ACC112 (cell line): ENCODE data around the gene MBNL3.

Experiments
- H2AFZ ChIP-seq: fragments of 200-600 bp; sonication (generic); one replicate; pipeline ENCODE4 v1.6.0; 2017; ENCODE audit warnings: antibody characterized with exemption, low read length; ENCODE audit not compliant: unreplicated experiment
- H3K27ac ChIP-seq: fragments of 200-600 bp; sonication (generic); 2 replicates; pipeline ENCODE4 v1.5.1; 2014; ENCODE audit warnings: low read depth, mild to moderate bottlenecking, antibody characterized with exemption, low read length, moderate library complexity
- H3K27me3 ChIP-seq: fragments of 200-600 bp; sonication (generic); 2 replicates; pipeline ENCODE4 v1.6.1; 2014; ENCODE audit warnings: mild to moderate bottlenecking, antibody characterized with exemption, low read length, moderate library complexity, mixed read lengths; ENCODE audit not compliant: insufficient read depth
- H3K36me3 ChIP-seq: fragments of 200-600 bp; sonication (generic); 2 replicates; pipeline ENCODE4 v1.6.1; 2016; ENCODE audit warnings: mild to moderate bottlenecking, antibody characterized with exemption, low read length, moderate library complexity, mixed read lengths; ENCODE audit not compliant: insufficient read depth
- H3K4me1 ChIP-seq: fragments of 200-600 bp; sonication (generic); one replicate; pipeline ENCODE4 v1.6.1; 2016; ENCODE audit warnings: low read length, mixed read lengths; ENCODE audit not compliant: insufficient read depth, unreplicated experiment, control insufficient read depth
- H3K4me3 ChIP-seq: fragments of 200-600 bp; sonication (generic); 2 replicates; pipeline ENCODE4 v1.5.1; 2014; ENCODE audit warnings: mild to moderate bottlenecking, low read depth, low read length
- H3K79me2 ChIP-seq: fragments of 200-600 bp; sonication (generic); one replicate; pipeline ENCODE4 v1.6.0; 2016; ENCODE audit warnings: low read length; ENCODE audit not compliant: control insufficient read depth, unreplicated experiment, insufficient read depth

MBNL3 gene

GRCh38 chrX:132378281-132378680 lies 110.6 kb downstream of the MBNL3 start:
- H3K27ac ChIP-seq = no peak overlapping the region
- H3K79me2 ChIP-seq = no peaks in the 10 kb centered on the region
- H3K4me1 ChIP-seq = no peaks in the 10 kb centered on the region
- no peaks in the 10 kb centered on the region for H3K27me3 ChIP-seq
- no peak overlapping the region for H2AFZ ChIP-seq
- H3K4me3 ChIP-seq = no peak overlapping the region
- H3K36me3 ChIP-seq = no peaks in the 10 kb centered on the region

GRCh38 chrX:132375941-132376340 lies 112.9 kb downstream of the MBNL3 start:
- Histone ChIP-seq H3K27ac (no peak overlapping the region), H3K27me3 (no peaks in the 10 kb centered on the region), H3K36me3 (no peaks in the 10 kb centered on the region), H3K79me2 (no peaks in the 10 kb centered on the region), H3K4me3 (no peak overlapping the region), H3K4me1 (no peaks in the 10 kb centered on the region), H2AFZ (no peak overlapping the region)

GRCh38 chrX:132373610-132374009 lies 115.2 kb downstream of the MBNL3 start:
- Histone ChIP-seq H3K79me2 (no peaks in the 10 kb centered on the region), H2AFZ (no peak overlapping the region), H3K4me3 (no peak overlapping the region), H3K4me1 (no peaks in the 10 kb centered on the region), H3K36me3 (no peaks in the 10 kb centered on the region), H3K27ac (no peak overlapping the region), H3K27me3 (no peaks in the 10 kb centered on the region)

GRCh38 chrX:132369617-132370326 lies 119.1 kb downstream of the MBNL3 start:
- Histone ChIP-seq H3K27me3 (no peaks in the 10 kb centered on the region), H3K27ac (no peak overlapping the region), H3K4me3 (no peak overlapping the region), H3K36me3 (no peaks in the 10 kb centered on the region), H3K79me2 (no peaks in the 10 kb centered on the region), H2AFZ (no peak overlapping the region), H3K4me1 (no peaks in the 10 kb centered on the region)

- Histone ChIP-seq H3K4me3 (no peak overlapping the region), H3K27me3 (no peaks in the 10 kb centered on the region), H2AFZ (no peak overlapping the region), H3K36me3 (no peaks in the 10 kb centered on the region), H3K27ac (no peak overlapping the region), H3K4me1 (no peaks in the 10 kb centered on the region), H3K79me2 (no peaks in the 10 kb centered on the region)
Measured at GRCh38 chrX:132367984-132368383, 120.9 kb downstream of the MBNL3 start.

- Histone ChIP-seq H3K27me3 (no peaks in the 10 kb centered on the region), H3K79me2 (no peaks in the 10 kb centered on the region), H3K4me1 (no peaks in the 10 kb centered on the region), H3K27ac (no peak overlapping the region), H3K36me3 (no peaks in the 10 kb centered on the region), H3K4me3 (no peak overlapping the region), H2AFZ (no peak overlapping the region)
Measured at GRCh38 chrX:132367314-132367713, 121.5 kb downstream of the MBNL3 start.

GRCh38 chrX:132365490-132365889 lies 123.3 kb downstream of the MBNL3 start:
- Histone ChIP-seq H3K4me1 (no peaks in the 10 kb centered on the region), H2AFZ (no peak overlapping the region), H3K4me3 (no peak overlapping the region), H3K27ac (no peak overlapping the region), H3K27me3 (no peaks in the 10 kb centered on the region), H3K36me3 (no peaks in the 10 kb centered on the region), H3K79me2 (no peaks in the 10 kb centered on the region)

- Histone ChIP-seq H3K36me3 (no peaks in the 10 kb centered on the region), H3K27ac (no peak overlapping the region), H3K27me3 (no peaks in the 10 kb centered on the region), H2AFZ (no peak overlapping the region), H3K4me1 (no peaks in the 10 kb centered on the region), H3K79me2 (no peaks in the 10 kb centered on the region), H3K4me3 (no peak overlapping the region)
Measured at GRCh38 chrX:132364313-132364712, 124.5 kb downstream of the MBNL3 start.

GRCh38 chrX:132353430-132353829 lies 135.4 kb downstream of the MBNL3 start:
- H3K4me1 ChIP-seq = no peaks in the 10 kb centered on the region
- no peaks in the 10 kb centered on the region for H3K27me3 ChIP-seq
- H3K27ac ChIP-seq = no peak overlapping the region
- H3K4me3 ChIP-seq = no peak overlapping the region
- no peaks in the 10 kb centered on the region for H3K79me2 ChIP-seq
- no peak overlapping the region for H2AFZ ChIP-seq
- H3K36me3 ChIP-seq = no peaks in the 10 kb centered on the region

- H2AFZ ChIP-seq = no peak overlapping the region
- H3K4me3 ChIP-seq = no peak overlapping the region
- no peaks in the 10 kb centered on the region for H3K79me2 ChIP-seq
- H3K27ac ChIP-seq = no peak overlapping the region
- no peaks in the 10 kb centered on the region for H3K27me3 ChIP-seq
- no peaks in the 10 kb centered on the region for H3K4me1 ChIP-seq
- H3K36me3 ChIP-seq = no peaks in the 10 kb centered on the region
Measured at GRCh38 chrX:132336172-132336571, 152.7 kb downstream of the MBNL3 start.

GRCh38 chrX:132333351-132333750 lies 155.5 kb downstream of the MBNL3 start:
- Histone ChIP-seq H3K4me1 (no peaks in the 10 kb centered on the region), H3K36me3 (no peaks in the 10 kb centered on the region), H3K79me2 (no peaks in the 10 kb centered on the region), H3K27ac (no peak overlapping the region), H3K27me3 (no peaks in the 10 kb centered on the region), H2AFZ (peak overlapping the region; percentile 38), H3K4me3 (peak overlapping the region; percentile 66)
